K562 (cell line): Measurements from ENCODE around the gene BNC2. TPM values are rescaled to one million over a fixed set of nuclear protein-coding genes. Genes with fewer than 3 reads are reported as not detected.

Experiments
- FOSL1 ChIP-seq: fragments of 200-800 bp; sonication (Bioruptor generic); conservative IDR thresholded peaks from 2 replicates; pipeline ENCODE4 v1.6.1; 2016; ENCODE audit warnings: missing genetic modification characterization, missing compliant biosample characterization
- MEIS2 ChIP-seq: fragments of 450-650 bp; IDR thresholded peaks from 2 replicates; pipeline ENCODE4 v1.6.1; 2014; ENCODE audit warnings: mild to moderate bottlenecking; ENCODE audit not compliant: partially characterized antibody
- MIER1 ChIP-seq: fragments of 450-650 bp; IDR thresholded peaks from 2 replicates; pipeline ENCODE4 v1.6.1; 2016; ENCODE audit warnings: antibody characterized with exemption, mild to moderate bottlenecking, low read depth
- NONO ChIP-seq, 2 experiments: fragments of 200-400 bp in 1 of 2; fragments of 450-650 bp in 1 of 2; formaldehyde crosslinking in 1 of 2; IDR thresholded peaks; 2 replicates each; pipeline ENCODE4 v1.6.1; 2017; ENCODE audit warnings: low read depth in 2 of 2, mild to moderate bottlenecking in 2 of 2, moderate library complexity in 2 of 2, low read length in 1 of 2
- PTTG1 ChIP-seq: fragments of 450-650 bp; IDR thresholded peaks from 2 replicates; pipeline ENCODE4 v1.6.1; 2016; ENCODE audit warnings: low read depth, mild to moderate bottlenecking, missing genetic modification characterization, missing compliant biosample characterization
- SUPT5H ChIP-seq: fragments of 450-650 bp; IDR thresholded peaks from 2 replicates; pipeline ENCODE4 v1.6.1; 2016
- ZFPM2 ChIP-seq: fragments of 250-450 bp; sonication (Bioruptor Pico); IDR thresholded peaks from 2 replicates; pipeline ENCODE4 v1.5.1; 2022; ENCODE audit warnings: mild to moderate bottlenecking
- ZNF224 ChIP-seq: sonication (generic); formaldehyde crosslinking; IDR thresholded peaks from 2 replicates; pipeline ENCODE4 v1.8.0; 2022; ENCODE audit warnings: mild to moderate bottlenecking, missing genetic modification reagents
- polyA plus RNA-seq, 8 experiments: library from polyadenylated mRNA; depleted of rRNA in 4 of 8; stranded (reverse) in 5 of 8; unstranded in 3 of 8; fragments of >200 nt; fragmentation: Nextera tagmentation in 2 of 8; fragmentation: Illumina TruSeq in 1 of 8; extraction: Ambion mirVana in 2 of 8; extraction: Trizol in 1 of 8; gene quantifications; 2 replicates each; pipeline versions ENCODE4 v1.2.1 to v1.2.3, GENCODE V29; 2011 to 2014; ENCODE audit warnings: inconsistent platforms in 1 of 8, missing spikeins in 1 of 8
- total RNA-seq, 7 experiments: library from RNA; depleted of rRNA in 6 of 7; stranded (reverse); fragments of >200 nt in 6 of 7; fragmentation: Illumina TruSeq in 2 of 7; extraction: Trizol in 2 of 7; gene quantifications; 2 replicates each; pipeline versions ENCODE4 v1.2.1 to v1.2.3, GENCODE V29; 2011 to 2021; ENCODE audit warnings: low replicate concordance in 1 of 7
- TF ChIP-seq, protein P1 (sequence below): fragments of 250-450 bp; sonication (Bioruptor Pico); IDR thresholded peaks from 2 replicates; pipeline ENCODE4 v1.5.0; 2021; ENCODE audit warnings: mild to moderate bottlenecking, borderline replicate concordance
- TF ChIP-seq, protein P2 (sequence below): conservative IDR thresholded peaks from 2 replicates; pipeline ENCODE4 v1.6.1; 2011; ENCODE audit warnings: low read depth, mild to moderate bottlenecking, low read length; ENCODE audit not compliant: control insufficient read depth

The BNC2 gene
- total and polyA plus RNA-seq, 9 of the 15 experiments (the other 6 are each of a cell fraction or from before 2014, with no cell fraction given), result not detected

DNA sequence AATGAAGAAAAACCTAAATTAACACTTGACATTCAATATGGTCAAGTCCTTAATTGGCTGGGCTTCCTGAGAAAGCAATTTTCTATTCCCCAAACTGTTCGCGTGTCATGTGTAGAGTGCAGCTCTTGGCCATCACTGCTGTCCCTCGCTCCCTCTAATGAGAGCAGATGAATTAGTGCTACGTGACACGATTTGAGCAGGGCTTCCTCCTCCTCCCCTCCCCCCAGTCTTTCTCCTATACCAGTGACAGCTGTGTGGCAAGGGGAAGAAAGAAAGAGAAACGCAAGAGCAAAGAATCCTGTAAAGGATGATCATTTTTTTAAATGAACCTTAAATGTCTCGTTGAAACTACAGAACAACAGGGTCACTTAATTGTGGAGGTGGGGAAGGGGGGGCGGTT lies 159.6 kb downstream of the BNC2 start (continued):
- TF ChIP-seq, protein P1, sequence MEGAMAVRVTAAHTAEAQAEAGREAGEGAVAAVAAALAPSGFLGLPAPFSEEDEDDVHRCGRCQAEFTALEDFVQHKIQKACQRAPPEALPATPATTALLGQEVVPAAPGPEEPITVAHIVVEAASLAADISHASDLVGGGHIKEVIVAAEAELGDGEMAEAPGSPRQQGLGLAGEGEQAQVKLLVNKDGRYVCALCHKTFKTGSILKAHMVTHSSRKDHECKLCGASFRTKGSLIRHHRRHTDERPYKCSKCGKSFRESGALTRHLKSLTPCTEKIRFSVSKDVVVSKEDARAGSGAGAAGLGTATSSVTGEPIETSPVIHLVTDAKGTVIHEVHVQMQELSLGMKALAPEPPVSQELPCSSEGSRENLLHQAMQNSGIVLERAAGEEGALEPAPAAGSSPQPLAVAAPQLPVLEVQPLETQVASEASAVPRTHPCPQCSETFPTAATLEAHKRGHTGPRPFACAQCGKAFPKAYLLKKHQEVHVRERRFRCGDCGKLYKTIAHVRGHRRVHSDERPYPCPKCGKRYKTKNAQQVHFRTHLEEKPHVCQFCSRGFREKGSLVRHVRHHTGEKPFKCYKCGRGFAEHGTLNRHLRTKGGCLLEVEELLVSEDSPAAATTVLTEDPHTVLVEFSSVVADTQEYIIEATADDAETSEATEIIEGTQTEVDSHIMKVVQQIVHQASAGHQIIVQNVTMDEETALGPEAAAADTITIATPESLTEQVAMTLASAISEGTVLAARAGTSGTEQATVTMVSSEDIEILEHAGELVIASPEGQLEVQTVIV (CRISPR knock-in tag), result no peak
- TF ChIP-seq SUPT5H, result no peak
- no peak for TF ChIP-seq PTTG1 (tag)
- no peak for TF ChIP-seq ZFPM2 (CRISPR knock-in tag)
- no peak for TF ChIP-seq MEIS2
- no peak for TF ChIP-seq MIER1
- TF ChIP-seq, protein P2, sequence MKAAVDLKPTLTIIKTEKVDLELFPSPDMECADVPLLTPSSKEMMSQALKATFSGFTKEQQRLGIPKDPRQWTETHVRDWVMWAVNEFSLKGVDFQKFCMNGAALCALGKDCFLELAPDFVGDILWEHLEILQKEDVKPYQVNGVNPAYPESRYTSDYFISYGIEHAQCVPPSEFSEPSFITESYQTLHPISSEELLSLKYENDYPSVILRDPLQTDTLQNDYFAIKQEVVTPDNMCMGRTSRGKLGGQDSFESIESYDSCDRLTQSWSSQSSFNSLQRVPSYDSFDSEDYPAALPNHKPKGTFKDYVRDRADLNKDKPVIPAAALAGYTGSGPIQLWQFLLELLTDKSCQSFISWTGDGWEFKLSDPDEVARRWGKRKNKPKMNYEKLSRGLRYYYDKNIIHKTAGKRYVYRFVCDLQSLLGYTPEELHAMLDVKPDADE, result no peak
- TF ChIP-seq ZNF224 (CRISPR knock-in tag), result no peak
- no peak for TF ChIP-seq NONO (IDR thresholded peaks at IDR 0.05; ENCODE audit: low read depth in 2 of 2, low read length in 1 of 2)
- TF ChIP-seq FOSL1, result no peak
